ENCODE measurements around the gene UTP18.
"Not testable (repeated sequence)": the region's sequence is repeated elsewhere in the genome, so short reads cannot be mapped to it uniquely, and the experiment has no call there.

Gene UTP18

DNA sequence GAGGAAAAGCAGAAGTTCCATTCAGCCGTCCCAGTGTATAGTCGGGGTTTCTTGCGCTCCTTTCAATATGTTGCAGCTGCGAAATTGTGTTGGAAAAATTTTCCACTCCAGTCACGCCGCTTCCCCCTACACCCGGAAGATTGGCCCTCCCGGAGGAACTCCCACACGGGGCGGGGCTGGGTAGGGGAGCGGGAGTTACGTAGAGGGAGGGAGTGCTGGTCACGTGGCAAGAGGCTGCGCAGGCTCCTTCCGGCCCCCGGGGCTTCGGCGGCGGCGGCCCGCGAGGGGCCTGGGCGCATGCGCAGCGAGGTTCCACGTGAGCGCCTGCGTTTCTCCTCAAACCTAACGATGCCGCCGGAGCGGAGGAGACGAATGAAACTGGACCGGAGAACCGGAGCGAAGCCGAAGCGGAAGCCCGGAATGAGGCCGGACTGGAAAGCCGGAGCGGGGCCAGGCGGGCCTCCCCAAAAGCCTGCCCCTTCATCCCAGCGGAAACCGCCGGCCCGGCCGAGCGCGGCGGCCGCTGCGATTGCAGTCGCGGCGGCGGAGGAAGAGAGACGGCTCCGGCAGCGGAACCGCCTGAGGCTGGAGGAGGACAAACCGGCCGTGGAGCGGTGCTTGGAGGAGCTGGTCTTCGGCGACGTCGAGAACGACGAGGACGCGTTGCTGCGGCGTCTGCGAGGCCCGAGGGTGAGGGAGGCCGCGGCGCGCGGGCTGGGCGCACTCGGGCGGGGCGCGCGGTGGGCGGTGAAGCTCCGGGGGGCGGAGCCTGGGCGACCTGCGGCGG lies at the start of gene UTP18:
Gene UTP18 (plus strand): TSS at position 310 of the 787 bp plus-strand sequence. CDS start 39 bp downstream, at position 349.
- peak; percentile 87 for DNase-seq

DNA sequence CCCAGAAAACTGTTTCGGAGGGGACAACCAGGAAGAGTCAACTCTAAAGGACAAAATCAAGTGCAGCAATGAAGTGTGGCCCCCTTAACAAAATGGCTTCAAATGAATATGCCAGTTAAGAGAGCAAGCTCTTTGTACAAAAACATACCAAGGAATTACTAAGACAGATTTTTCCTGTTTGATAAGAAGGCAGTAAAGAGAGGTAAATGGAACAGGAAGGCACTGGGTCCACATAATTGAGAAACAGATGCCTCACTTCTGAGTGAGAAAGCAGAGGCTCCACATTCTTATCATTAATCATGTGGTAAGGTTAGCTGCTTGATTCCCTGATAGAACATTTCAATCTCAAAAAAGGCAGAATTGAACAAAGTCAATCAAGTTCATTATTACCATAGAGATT lies 45.4 kb upstream of the UTP18 start:
- no peak for DNase-seq

DNA sequence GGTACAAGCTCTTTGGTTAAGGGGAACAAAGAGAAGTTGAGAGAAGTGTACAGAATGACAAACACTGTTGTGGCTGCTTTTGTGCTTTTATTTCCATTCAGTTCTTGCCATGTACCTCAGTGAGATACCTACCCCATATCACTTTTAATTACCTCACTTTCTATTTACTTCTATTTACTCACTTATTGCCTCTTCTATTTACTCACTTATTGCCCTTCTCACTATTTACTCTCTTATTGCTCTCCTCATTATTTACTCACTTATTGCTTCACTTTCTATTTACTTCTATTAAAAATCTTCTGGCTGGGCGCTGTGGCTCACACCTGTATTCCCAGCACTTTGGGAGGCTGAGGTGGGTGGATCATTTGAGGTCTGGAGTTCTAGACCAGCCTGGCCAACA lies 42.4 kb upstream of the UTP18 start:
- no peak for DNase-seq

DNA sequence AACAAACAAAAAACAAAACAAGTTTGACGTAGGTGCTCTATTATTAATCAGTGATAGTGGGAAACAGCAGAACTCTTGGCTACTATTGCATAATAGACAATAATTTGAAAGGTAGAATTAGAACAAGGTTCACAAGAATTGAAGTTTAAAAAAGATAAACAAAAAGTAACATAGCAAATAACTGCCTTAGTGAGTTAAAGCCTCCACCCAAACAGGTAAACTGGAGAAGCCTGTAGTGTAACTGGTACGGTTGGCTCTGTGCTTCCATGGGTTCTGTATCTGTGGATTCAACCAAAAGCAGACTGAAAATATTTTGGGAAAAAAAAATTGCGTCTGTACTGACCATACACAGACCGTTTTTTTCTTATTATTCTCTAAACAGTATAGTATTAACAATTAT lies 39.0 kb upstream of the UTP18 start:
- DNase-seq: no peak

DNA sequence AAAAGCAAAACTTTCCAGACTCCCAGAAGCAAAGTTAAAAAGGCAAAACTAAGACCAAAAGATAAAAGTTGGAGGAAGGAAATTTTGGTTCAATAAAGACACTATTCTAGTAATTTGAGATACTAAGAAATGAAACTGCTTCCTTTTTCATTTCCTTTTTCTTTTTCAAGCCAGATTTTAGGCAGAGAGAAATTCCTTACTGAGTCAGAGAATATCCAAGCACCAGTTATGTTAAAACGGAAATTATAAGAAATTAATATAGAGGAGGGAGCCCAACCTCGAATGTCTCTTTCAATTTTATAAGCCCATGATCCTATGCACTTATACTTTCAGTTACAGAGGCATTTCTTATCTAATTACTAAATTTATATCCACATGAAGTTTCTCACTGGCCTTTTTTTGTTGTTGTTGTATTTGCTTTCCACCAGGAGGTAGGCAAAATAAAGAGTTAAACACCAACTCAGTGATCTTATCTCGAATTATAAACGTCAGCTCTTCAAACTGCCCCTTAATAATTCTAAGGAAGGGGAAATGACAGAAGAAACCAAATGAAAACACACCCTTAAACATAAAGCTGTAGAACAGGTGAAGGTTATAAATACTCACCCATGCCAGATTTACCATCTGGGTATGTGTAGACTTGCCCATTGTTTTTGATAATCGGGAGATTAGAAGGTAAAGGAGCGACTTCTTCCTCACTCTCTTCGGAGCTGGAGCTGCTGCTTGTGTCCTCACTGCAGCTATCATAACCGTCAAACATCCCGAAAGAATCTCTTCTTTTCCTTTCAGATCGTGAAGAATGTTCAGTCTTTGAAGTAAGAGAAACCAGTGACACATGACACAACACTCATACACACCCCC lies 35.7 kb upstream of the UTP18 start:
- no peak for DNase-seq

DNA sequence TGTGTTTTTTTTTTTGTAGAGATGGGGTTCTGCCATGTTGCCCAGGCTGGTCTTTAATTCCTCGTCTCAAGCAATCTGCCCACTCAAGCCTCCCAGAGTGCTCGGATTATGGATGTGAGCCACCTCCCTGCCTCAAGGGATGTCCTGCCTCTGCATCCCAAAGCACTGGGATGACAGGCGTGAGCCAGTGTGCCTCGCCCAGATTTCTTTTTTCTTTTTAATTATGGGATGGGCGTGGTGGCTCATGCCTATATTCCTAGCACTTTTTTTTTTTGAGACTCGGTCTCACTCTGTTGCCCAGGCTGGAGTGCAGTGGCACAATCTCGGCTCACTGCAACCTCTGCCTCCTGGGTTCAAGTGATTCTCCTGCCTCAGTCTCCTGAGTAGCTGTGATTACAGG lies 34.8 kb upstream of the UTP18 start:
- DNase-seq: not testable (repeated sequence)

DNA sequence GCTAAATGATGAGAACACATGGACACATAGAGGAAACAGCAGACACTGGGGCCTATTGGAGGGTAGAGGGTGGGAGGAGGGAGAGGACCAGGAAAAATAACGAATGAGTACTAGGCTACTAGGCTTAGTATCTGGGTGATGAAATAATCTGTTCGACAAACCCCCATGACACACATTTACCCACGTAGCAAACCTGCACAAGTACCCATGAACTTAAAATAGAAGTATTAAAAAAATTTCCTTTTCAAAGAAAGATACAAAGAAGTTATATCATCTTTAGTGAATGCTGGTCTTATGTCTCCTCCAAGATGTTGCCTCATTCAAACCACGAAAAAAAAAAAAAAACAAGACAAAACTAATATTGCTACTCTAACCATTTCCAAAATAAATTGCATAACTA lies 32.2 kb upstream of the UTP18 start:
- no peak for DNase-seq

DNA sequence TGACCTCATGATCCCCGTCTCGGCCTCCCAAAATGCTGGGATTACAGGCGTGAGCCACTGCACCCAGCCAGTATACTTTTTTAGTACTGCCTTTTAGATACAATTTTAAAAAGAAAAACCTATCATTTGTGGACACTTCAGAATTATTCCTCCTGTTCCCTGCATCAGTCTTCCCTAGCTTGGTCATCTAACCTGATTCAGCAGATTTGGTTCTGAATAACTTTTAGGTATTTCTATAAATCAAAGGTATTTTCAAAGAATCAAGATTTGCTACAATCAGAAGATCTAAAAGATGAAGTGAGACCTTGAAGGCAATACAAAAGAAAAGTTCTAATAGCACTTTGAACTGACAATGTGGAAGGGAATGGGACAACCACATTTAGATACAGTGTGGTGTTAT lies 30.5 kb upstream of the UTP18 start:
- no peak for DNase-seq

DNA sequence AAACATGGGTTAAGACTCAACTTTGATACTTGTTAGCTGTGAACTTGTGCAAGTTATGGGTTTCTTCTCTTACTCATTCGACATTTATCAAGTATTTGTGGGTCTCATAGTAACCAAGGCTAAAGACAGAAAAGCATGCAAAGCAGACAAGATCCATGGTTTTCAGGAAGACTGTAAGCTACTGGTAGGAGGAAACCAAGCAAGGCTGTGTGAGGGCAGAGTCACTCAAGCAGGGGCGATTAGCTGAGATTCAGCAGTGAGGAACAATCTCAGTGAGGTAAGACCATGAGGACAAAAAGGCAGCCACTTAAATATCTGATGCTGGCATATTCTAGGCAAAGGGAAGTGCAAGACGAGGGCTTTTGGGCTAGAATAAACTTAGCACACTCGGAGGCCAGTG lies 30.0 kb upstream of the UTP18 start:
- no peak for DNase-seq

DNA sequence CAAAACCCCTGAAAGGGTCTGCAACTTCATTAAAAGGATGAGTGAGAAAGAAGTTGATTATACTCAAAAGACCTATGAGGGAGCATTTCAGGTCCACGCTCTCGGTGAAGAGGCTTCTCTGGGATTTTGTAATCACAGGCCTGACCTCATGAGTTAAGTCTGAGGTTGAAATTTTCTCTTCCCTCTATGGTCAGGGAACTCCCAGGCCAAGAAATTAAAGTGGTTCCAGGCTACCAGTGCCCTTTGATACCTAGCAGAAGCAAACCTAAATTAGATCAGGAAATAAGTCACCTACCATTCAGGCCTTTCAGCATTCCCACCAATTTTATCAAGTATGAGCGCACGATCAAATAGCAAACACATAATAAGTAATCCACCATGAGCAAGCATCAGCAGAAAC lies 28.3 kb upstream of the UTP18 start:
- no peak for DNase-seq

DNA sequence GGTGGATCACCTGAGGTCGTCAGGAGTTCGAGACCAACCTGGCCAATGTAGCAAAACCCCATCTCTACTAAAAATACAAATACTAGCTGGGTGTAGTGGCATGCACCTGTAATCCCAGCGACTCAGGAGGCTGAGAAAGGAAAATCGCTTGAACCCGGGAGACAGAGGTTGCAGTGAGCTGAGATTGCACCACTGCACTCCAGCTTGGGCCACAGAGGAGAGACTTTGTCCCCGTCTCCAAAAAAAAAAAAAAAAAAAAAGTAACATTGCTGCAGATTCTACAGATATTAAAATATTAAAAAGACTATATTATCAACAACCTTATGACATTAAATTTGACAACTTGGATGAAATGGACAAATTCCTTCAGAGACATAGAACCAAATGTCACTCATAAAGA lies 26.2 kb upstream of the UTP18 start:
- DNase-seq: no peak

DNA sequence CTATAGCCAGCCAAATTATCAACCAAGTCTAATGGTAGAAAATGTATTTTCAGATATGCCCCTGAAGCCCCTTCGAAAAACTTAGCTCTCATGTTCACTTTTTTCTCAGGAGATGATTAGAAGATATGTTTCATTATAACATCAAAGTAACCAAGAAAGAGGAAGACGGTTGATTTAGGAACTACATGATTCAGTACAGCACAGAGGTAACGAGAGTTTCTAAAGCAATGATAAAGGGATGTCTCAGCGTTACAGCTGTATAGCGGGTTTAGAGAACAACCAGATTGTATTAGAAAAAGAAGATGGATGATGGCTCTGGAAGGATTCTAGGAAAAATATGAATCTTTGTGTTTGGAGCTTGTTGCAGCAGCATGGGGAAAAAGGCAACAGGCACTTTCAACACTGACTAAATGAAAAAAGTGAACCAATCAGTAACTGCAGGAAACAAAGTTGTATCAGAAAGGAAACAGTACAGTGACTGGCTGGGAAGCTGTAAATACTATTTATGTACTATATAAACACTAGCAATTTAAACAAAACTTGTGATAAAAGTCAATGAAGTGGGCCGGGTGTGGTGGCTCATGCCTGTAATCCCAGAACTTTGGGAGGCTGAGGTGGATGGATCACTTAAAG lies 22.0 kb upstream of the UTP18 start:
- DNase-seq: no peak

DNA sequence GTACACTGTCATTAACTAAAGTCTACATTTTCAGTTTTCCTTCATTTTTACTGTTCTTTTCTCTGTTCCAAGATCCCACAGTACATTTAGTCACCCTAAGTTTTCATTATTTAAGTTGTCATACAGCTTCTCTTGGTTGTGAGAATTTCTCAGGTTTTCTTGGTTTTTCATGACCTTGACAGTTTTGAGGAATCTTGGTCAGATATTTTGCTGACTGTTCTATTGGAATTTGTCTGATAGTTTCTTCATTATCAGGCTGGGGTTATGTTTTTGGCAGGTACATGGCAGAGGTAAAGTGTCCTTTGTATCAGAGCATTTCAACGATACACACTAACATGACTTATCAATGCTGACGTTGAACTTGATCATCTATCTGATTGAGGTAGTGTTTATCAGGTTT lies 20.1 kb upstream of the UTP18 start:
- no peak for DNase-seq

DNA sequence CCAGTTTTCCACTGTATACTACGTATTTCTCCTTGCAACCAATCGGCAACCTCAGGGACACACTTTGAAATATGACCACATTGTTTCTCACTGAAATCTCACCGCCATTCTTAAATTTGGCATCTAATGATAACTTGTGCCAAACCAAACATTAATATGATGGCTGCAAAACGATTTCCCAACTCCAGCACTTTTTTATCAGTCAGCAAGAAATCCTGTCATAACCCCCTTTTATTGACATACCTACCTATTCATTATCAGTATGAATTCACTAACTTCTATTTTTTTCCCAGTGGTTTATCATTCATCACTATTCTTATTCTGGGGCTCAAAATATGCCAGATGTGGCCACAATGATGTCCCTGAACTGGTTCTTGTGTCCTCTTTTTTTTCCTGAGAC lies 16.3 kb upstream of the UTP18 start:
- no peak for DNase-seq

DNA sequence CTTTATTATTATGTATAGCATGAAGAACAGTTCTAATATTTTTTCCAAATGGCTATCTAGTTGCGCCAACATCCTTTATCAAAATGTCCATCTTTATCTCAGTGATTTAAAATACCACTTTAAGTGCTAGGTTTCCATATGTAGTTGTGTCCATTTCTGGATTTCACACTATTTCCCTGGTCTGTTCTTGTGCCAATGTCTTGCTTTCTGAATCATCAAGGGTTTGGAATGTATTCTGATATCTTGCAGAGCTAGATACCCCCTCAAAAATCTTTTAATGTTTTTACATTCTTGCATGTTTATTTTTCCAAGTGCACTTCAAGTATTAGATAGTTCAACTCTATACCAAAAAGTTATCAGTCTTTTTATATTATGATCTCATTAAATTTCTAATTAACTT lies 14.8 kb upstream of the UTP18 start:
- no peak for DNase-seq

DNA sequence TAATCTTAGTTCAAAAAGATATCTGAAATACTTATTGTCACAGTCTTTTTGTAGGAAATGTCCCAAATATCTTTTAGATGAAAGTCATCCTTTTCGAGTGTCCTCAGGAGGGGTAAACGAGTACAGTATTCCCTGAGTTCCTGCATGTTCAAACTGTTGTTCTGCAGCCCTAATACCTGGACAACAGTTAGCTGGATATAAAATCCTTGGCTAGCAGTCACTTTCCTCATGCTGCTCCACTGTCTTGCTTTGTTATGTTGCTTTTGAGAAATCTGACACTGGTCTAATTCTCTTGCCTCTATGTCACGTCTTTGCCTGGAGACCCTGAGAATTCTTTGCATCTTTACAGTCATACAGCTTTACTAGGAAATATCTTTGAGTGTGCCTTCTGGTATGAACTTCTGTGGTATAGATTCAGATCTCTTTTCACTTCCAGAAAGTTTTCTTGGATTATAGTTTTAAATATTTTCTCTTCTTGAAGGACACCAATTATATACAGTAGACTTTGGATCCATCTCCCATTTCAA lies 10.0 kb upstream of the UTP18 start:
- no peak for DNase-seq

DNA sequence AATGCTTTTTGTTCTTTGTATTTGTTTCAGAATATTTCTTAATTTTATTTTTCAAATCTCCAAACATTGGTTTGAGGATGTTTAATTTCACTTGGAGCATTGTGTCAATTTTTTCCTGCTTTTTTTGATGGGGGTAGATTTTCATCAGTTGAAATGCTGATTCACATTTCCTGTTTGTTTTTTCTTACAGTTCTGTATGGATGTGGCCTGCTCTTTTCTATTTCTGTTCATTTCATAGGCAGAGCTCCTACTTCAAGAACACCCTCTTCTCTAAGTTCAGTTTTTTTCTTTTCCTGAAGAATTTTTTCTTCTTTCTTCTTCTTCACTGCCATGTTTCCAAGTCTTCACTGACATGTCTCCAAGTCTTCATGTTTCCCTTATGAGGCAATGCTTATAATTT lies 9.3 kb upstream of the UTP18 start:
- DNase-seq: no peak

DNA sequence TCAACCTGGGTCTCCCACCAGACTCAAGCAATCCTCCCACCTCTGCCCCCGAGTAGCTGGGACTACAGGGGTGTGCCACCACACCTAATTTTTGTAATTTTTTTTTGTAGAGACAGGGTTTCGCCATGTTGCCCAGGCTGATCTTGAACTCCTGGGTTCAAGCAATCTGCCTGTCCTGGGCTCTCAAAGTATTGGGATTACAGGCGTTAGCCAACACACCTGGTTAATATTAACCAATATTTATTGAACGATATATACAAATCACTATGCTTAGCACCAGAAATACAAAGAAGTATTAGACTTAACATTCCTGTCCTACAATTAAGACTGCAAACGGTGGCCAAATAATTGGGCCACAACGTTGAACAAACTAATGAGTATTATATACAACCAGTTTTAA lies 4.7 kb upstream of the UTP18 start:
- DNase-seq: no peak

DNA sequence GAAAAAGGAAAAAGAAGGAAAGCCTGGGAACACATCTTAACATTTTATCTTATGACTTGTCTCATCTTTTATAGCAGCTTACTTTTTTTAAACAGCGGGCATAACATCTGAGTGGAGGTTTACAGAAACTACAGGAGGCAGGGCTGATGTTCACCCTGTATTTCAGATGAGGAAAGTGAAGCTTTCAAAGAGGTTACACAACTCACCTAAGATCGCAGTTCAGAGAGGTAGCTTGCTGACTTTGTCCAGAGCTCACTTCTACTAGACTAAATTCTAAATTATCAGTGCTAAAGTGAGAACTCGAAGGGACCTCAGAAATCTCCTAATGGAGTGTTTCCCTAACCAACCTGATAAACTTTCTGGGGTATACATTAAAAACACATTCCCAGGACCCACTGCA lies 4.2 kb upstream of the UTP18 start:
- no peak for DNase-seq

DNA sequence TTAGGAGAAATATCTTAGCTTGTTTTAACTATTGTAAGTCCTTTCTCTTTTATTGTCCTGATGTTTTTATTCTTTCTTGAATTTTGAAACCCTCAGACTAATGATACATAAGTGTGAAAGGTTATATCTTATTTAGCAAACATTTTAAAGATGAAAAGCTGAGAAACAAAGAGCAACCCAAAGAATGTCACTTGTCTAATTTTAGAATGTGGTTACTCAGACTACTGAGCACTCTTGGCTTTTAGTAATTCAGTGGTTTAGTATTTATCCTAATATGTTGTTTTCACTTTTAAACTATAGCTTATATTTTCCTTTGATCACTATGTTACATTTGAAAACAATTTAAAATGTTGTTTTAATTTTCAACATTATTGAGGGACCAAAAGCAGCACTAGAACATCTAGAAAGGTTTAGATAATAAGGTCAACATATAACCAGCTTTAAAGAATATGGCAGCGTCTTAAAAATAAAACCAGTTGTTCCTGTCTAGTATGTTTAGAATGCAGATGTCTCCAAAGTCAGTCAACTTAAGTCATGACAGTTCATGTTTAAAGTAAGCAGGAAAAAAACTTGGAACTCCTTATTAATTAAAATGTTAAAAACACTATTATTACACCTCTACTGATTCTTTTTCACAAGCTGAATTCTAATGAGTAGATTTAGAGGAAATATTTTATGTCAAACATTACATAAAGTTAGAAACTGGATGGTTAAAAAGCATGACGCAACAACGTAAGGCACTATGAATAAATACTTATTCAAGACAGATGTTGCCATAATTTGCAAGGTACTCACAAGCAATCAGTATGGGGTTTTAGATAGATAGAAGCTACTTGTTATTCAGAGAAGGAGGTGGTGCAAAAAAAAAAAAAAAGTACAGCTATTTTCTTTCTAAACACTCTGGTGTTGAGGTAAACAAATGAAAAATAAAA lies 2.9 kb upstream of the UTP18 start:
- DNase-seq: no peak

DNA sequence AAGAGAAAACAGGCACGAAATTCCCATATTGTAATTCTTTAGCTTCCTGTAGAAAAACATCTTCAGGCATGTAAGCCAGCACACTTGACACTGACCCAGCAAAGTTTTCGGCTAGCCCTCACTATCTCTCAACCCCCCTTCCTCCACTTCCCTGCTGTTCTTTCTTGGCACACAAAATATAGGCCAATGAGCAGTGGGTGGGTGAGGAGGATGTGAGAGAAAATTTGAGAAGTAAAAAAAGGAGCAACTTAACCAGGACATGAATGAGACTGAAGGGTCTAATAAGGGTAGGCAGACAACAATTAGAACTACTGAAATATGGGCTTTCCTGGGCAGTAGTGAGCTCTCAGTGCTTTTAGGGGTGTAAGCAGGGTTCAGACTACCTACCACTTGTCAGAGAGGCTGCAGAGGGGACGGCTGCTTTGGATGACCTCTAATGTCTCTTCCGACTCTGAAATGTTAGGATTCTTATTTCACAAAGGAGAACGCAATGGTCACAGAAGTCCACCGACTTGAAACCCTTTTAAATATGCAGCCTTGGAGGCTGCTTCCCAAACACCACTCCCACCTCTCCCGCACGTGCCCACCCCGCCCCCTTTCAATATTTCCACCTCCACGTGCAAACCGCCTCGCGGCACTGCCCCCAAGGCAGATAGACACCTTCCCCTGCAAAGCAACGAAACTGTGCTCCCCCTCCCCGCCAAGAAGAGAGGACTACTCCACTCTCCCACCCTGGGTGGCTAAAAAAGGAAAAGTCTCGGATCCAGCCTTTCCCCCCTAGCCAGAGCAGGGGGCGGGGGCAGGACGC lies 1.4 kb upstream of the UTP18 start:
- no peak for DNase-seq

Measured in GOT3 (cell line).